HEK293T (cell line): ENCODE measurements around the gene RPS21.

Source experiments
- CTCF ChIA-PET: fragments of 350-600 bp; formaldehyde crosslinking; extraction: SDS; loops from one replicate; lab custom pipeline; 2021; ENCODE audit warnings: antibody characterized with exemption, inconsistent platforms; lab: Yijun Ruan, JAX
- POLR2A ChIA-PET: fragments of 350-600 bp; formaldehyde crosslinking; extraction: SDS; loops from one replicate; lab custom pipeline; 2020; ENCODE audit warnings: antibody characterized with exemption, inconsistent platforms; lab: Yijun Ruan, JAX
- DNase-seq: peaks from one replicate; pipeline ENCODE4 v3.0.0; 2012; ENCODE audit warnings: mixed read lengths; ENCODE audit errors: extremely low spot score
- ARNT ChIP-seq: fragments of 450-650 bp; IDR thresholded peaks from 2 replicates; pipeline ENCODE4 v1.6.1; 2017; ENCODE audit warnings: mild to moderate bottlenecking
- BHLHE40 ChIP-seq: fragments of 450-650 bp; IDR thresholded peaks from 2 replicates; pipeline ENCODE4 v1.6.1; 2016; ENCODE audit warnings: mild to moderate bottlenecking, moderate library complexity, borderline replicate concordance
- CTBP1 ChIP-seq: fragments of 450-650 bp; IDR thresholded peaks from 2 replicates; pipeline ENCODE4 v1.6.1; 2016; ENCODE audit warnings: borderline replicate concordance
- ELF4 ChIP-seq: fragments of 450-650 bp; IDR thresholded peaks from 2 replicates; pipeline ENCODE4 v1.6.1; 2017; ENCODE audit warnings: antibody characterized with exemption
- FOXA1 ChIP-seq: fragments of 450-650 bp; IDR thresholded peaks from 2 replicates; pipeline ENCODE4 v1.6.1; 2016; ENCODE audit warnings: mild to moderate bottlenecking
- FOXK2 ChIP-seq: fragments of 450-650 bp; IDR thresholded peaks from 2 replicates; pipeline ENCODE4 v1.6.1; 2016; ENCODE audit warnings: mild to moderate bottlenecking
- FOXM1 ChIP-seq: fragments of 450-650 bp; IDR thresholded peaks from 2 replicates; pipeline ENCODE4 v1.6.1; 2017; ENCODE audit warnings: mild to moderate bottlenecking, borderline replicate concordance
- HDGF ChIP-seq: fragments of 450-650 bp; IDR thresholded peaks from 2 replicates; pipeline ENCODE4 v1.6.1; 2017; ENCODE audit warnings: antibody characterized with exemption, borderline replicate concordance
- L3MBTL2 ChIP-seq: fragments of 450-650 bp; conservative IDR thresholded peaks from 2 replicates; pipeline ENCODE4 v1.6.1; 2016; ENCODE audit warnings: mild to moderate bottlenecking
- LEF1 ChIP-seq: fragments of 450-650 bp; IDR thresholded peaks from 2 replicates; pipeline ENCODE4 v1.6.1; 2017; ENCODE audit warnings: mild to moderate bottlenecking, borderline replicate concordance
- NFRKB ChIP-seq: fragments of 450-650 bp; IDR thresholded peaks from 2 replicates; pipeline ENCODE4 v1.6.1; 2016; ENCODE audit warnings: mild to moderate bottlenecking, moderate library complexity
- PKNOX1 ChIP-seq: fragments of 450-650 bp; IDR thresholded peaks from 2 replicates; pipeline ENCODE4 v1.6.1; 2016
- SP1 ChIP-seq: fragments of 450-650 bp; IDR thresholded peaks from 2 replicates; pipeline ENCODE4 v1.6.1; 2017
- SUZ12 ChIP-seq: fragments of 450-650 bp; IDR thresholded peaks from 2 replicates; pipeline ENCODE4 v1.6.1; 2016; ENCODE audit warnings: mild to moderate bottlenecking
- TARDBP ChIP-seq: fragments of 450-650 bp; IDR thresholded peaks from 2 replicates; pipeline ENCODE4 v1.6.1; 2016
- ZNF384 ChIP-seq: fragments of 450-650 bp; IDR thresholded peaks from 2 replicates; pipeline ENCODE4 v1.6.1; 2016

RPS21 gene

GRCh38 chr20:62418709-62419487, 32.0 kb downstream of the RPS21 start:
- ChIA-PET CTCF (interaction anchor here (2.3 kb wide), 1 partner anchor 9 kb away, joined by 7 read pairs; no protein-coding TSS in a partner anchor), POLR2A (no interaction called here)
- no peak for TF ChIP-seq PKNOX1
- no peak for TF ChIP-seq TARDBP
- no peak for TF ChIP-seq LEF1
- TF ChIP-seq CTBP1 = no peak
- no peak for TF ChIP-seq BHLHE40
- no peak for TF ChIP-seq FOXM1
- no peak for TF ChIP-seq NFRKB
- no peak for TF ChIP-seq HDGF
- no peak for TF ChIP-seq L3MBTL2
- no peak for TF ChIP-seq SUZ12
- TF ChIP-seq ELF4 = no peak
- no peak for TF ChIP-seq FOXK2
- TF ChIP-seq ZNF384 = no peak
- no peak for TF ChIP-seq ARNT
- no peak for TF ChIP-seq SP1
- TF ChIP-seq FOXA1 = no peak
- DNase-seq = no peak

GRCh38 chr20:62419759-62420158, 32.9 kb downstream of the RPS21 start:
- ChIA-PET POLR2A (no interaction called here), CTCF (interaction anchor here (0.6 to 2.3 kb wide), 2 partner anchors 10 to 21 kb away, joined by 3 to 7 read pairs; no protein-coding TSS in a partner anchor)
- TF ChIP-seq LEF1 (no peak), L3MBTL2 (no peak)
- no peak for DNase-seq

- DNase-seq = no peak
- ChIA-PET CTCF (no interaction called here), POLR2A (no interaction called here)
- no peak for TF ChIP-seq ZNF384
- TF ChIP-seq BHLHE40 = no peak
- no peak for TF ChIP-seq ELF4
- no peak for TF ChIP-seq FOXA1
- no peak for TF ChIP-seq ARNT
- TF ChIP-seq HDGF = no peak
- no peak for TF ChIP-seq L3MBTL2
- no peak for TF ChIP-seq CTBP1
- TF ChIP-seq LEF1 = no peak
- no peak for TF ChIP-seq FOXM1
- TF ChIP-seq NFRKB = no peak
- no peak for TF ChIP-seq PKNOX1
- TF ChIP-seq SP1 = no peak
- TF ChIP-seq TARDBP = no peak
- TF ChIP-seq FOXK2 = no peak
- TF ChIP-seq SUZ12 = no peak
Measured at GRCh38 chr20:62420846-62421715, 34.2 kb downstream of the RPS21 start.

- no peak for DNase-seq
- ChIA-PET CTCF (no interaction called here), POLR2A (no interaction called here)
- TF ChIP-seq FOXA1 = no peak
- TF ChIP-seq CTBP1 = no peak
- no peak for TF ChIP-seq ARNT
- no peak for TF ChIP-seq ZNF384
Measured at GRCh38 chr20:62421716-62421990, 34.8 kb downstream of the RPS21 start.

- CTCF ChIA-PET = no interaction called here
- no peak for DNase-seq
- POLR2A ChIA-PET = no interaction called here
- no peak for TF ChIP-seq BHLHE40
- no peak for TF ChIP-seq SUZ12
- no peak for TF ChIP-seq L3MBTL2
- TF ChIP-seq TARDBP = no peak
- TF ChIP-seq FOXK2 = no peak
- no peak for TF ChIP-seq HDGF
- TF ChIP-seq ZNF384 = no peak
- no peak for TF ChIP-seq FOXM1
- no peak for TF ChIP-seq SP1
- TF ChIP-seq ARNT = no peak
- no peak for TF ChIP-seq PKNOX1
- TF ChIP-seq FOXA1 = no peak
- TF ChIP-seq NFRKB = no peak
- TF ChIP-seq ELF4 = no peak
- no peak for TF ChIP-seq LEF1
- TF ChIP-seq CTBP1 = no peak
Measured at GRCh38 chr20:62422636-62423325, 35.9 kb downstream of the RPS21 start.
